ENCODE data around the gene CCDC60.

Gene CCDC60

DNA sequence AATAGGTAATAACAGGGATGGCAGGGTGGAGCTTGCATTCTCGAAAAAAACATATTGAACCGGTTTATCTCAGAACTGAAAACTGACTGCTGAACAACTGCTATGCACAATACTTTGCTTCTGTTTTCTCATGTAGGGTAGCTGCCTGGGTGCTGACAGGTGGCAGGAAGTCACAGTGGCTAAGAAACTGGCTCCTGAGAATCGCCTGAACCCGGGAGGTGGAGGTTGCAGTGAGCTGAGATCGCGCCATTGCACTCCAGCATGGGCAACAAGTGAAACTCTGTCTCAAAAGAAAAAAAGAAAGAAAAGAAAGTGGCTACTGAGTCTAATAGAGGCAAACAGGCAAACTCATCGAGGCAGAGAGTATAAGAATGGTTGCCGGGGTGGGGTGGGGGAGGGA lies 113.1 kb downstream of the CCDC60 start:
- DNase-seq (ENCODE audit: low spot score), result no peak

DNA sequence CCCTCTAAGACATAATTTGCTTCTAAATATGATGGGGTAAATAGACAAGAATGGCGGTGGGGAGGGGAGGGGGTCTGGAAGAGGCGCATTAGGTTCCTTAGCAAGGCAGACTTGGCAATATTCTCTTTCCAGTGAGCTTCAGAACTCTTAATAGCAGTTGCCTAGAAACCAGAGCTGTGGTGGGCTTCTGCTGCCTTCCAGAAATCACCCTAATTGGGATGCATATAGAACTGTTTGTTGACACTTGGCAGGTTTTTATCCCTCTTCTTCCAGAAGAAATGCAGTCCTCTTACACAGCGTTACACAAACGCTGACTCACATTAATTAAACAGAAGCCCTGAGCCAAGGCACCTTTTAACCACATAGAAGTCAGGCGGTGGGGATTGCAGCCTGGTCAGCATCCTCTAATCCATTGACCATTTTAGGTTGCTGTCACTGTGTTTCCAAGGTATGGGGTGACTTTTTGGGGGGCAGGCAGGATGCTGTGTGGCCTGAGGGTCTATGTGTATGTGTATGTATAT lies 114.1 kb downstream of the CCDC60 start:
- no peak for DNase-seq (ENCODE audit: low spot score)

DNA sequence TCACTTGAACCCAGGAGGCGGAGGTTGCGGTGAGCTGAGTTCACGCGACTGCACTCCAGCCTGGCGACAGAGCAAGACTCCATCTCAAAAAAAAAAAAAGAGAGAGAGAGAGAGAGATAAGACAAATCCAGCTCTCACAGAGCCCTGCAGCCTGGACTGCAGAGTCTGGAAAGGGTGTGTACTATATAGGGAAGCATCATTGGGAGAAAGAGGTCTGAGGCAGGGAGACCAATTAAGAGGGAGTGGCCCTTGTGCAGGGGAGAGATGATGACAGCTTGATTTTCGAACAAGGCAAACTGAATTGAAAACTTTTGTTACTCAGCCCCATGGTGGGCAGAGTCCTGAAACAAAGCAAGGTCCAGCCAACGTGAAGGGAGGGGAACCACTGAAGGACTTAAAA lies 116.2 kb downstream of the CCDC60 start:
- DNase-seq (ENCODE audit: low spot score), result no peak

DNA sequence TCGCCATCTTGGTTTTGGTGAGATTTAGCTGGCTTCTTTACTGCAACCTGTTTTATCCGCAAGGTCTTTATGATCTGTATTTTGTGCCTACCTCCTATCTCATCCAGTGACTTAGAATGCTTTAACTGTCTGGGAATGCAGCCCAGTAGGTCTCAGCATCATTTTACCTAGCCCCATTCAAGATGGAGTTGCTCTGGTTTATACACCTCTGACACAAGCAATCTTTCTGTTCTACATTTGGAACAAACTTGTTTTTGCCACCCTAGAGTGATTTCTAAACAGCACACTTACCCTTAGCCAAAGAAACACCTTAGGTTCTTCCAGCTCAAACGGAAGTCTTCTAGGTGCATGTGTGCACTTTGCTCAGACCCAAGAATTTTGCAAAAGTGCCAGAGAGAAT lies 122.3 kb downstream of the CCDC60 start:
- DNase-seq (ENCODE audit: low spot score), result no peak

DNA sequence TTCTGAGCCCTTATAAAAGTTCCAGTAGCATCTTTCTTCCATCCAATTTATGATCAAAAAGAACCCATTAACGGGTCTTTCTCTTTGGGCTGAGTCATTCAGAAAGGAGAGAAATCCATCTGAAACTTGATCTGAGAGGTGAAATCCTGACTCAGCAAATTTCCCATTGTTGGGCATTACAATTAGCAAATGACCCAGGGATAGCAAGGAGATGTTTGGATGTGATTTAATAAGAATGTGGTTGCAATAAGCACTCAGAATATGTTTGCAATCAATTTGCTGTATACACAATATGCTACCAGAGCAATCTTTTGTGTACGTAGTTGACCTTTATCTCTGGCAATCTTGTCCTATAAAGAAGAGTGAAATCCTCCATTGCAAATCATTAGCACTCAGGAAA lies 122.7 kb downstream of the CCDC60 start:
- DNase-seq (ENCODE audit: low spot score), result no peak

DNA sequence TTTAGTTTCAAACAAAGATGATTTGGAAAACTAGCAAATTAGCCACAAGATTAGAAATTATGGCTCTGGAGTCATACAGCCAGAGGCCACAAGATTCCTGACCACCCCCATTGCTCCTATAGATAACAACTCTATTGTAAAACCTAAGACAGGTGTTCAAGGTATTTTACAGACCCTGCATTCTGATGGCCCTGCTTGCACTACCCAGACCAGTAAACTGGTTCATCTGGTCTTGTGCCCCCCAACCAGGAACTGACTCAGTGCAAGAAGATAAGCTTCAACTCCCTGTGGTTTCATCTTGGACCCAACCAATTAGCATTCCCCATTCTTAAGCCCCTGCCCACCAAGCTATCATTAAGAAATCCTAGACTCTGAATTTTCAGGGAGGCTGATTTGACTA lies 125.0 kb downstream of the CCDC60 start:
- DNase-seq (ENCODE audit: low spot score), result no peak

DNA sequence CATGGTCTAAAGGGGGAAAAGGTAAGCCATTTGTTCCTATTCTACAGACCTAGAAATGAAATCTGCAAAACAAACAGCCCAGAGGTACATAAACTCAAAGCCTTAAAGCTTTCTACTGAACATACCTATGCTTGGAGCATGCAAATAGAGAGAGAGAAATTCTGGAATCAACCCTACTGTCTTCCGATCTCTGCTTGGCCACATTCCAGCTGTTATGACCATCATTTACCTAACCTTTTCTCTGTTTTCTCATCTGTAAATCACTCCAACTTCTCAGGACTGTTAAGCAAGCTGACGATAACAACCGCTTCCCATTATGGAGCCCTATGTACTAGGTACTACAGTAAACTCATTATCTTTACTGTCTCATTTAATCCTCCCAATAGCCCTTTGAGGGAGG lies 126.3 kb downstream of the CCDC60 start:
- no peak for DNase-seq (ENCODE audit: low spot score)

DNA sequence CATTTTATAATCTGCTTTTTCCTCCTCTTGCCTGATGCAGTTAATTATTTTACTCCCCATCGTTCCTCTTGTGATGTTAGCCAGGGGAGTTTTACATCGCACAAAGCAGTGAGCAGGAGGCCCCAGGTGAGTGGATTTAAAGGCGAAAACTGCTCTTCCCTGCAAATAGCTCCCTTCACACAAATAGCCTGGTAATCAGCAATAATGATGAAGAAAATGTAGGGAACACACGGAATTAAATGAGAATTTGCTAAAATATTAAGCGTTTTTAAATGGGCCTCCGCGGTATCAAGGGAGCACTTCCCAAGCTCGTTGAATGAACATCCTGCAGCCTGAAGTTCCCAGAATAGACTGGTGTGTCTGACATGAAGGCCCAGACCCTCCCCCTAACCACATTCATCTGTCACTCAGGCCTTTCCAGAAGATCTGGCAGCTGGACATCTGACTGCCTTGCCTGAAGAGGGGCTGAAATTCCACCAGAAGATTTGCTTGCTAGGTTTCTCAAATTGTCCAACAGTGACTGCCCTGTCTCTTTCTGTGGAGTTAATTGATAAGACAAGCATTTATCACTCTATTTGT lies 127.2 kb downstream of the CCDC60 start:
- no peak for DNase-seq (ENCODE audit: low spot score)

DNA sequence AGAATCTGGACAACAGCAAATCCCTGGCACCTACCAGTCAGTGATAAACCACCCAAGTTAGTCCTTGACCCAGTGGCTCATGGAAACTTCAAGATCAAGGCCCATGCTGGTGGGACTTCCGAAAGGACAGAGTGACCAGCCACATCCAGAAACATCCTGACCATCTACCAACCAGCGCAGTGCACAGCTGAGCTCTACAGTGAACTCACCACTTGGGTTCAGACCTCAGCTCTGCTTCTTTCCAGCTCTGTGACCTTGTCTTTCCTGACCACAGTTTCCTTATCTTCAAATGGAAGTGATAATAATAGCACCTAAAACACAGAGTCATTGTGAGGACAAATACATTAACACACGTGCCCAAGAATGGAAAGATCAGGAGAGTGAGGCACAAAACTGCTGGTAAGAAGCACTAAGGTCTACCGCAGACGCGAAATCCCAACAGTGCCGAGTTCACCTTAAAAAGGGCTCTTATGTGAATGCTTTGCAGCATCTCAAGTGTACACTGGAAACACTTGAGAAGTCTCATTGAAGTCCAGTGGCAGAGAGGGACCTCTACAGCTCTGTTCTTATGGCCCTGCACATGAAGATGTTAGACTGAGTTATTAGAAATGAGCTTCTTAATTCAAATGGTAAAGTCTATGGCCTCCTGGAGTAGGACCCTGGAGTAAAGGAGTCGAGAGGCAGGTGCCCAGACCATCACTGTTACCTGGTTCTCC lies 128.8 kb downstream of the CCDC60 start:
- no peak for DNase-seq (ENCODE audit: low spot score)

DNA sequence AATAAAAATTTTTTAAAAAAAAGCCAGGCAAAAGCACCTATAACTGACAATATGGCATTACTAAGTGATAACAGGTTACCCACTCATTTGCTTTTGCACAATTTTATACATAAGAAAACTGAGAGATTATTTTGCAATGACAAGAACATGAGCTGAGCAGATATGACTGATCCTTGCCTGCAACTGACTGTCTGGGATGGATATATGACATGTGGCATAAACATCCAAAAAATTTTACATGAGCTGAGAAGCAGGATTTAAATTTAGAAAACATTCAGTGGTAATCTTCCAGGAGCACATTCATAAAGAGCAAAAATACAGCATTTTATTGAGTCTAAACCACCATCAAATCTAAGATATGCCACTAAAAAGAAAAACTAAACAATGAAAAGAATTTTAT lies 133.8 kb downstream of the CCDC60 start:
- no peak for DNase-seq (ENCODE audit: low spot score)

DNA sequence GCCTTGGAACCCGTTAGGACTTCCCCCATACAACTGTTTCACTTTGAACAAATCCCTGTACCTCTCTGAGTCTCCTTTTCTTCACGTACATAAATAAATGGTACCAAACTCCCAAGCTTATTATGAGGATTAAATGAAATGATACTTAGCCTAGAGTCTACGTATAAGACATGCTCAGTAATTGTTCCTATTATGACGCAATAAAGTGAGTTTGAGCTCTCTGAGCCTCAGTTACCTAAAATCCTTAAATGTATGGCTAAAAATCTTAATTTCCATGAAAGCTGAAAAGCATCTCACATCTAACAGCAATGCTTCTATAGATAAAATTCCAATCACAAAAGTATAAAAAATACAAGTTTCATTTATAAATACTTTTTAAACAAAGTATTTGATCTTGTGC lies 141.1 kb downstream of the CCDC60 start:
- no peak for DNase-seq (ENCODE audit: low spot score)

DNA sequence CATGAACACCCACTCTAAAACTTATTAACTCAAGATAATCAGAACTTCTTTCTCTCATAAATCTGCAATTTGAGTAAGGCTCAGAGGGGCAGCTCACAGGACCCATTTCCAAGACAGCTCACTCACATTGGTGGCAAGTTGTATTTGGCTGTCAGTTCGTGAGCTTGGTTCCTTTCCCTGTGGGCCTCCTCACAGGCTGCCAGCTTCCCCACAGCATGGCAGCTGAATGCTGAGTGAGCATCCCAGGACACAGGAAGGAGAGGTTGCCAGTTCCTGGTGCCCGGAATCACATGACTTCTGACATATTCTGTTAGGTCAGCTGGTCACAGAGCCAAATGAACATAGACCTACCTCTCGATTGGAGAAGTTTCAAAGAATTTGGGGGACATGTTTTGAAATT lies 142.4 kb downstream of the CCDC60 start:
- DNase-seq (ENCODE audit: low spot score), result no peak

DNA sequence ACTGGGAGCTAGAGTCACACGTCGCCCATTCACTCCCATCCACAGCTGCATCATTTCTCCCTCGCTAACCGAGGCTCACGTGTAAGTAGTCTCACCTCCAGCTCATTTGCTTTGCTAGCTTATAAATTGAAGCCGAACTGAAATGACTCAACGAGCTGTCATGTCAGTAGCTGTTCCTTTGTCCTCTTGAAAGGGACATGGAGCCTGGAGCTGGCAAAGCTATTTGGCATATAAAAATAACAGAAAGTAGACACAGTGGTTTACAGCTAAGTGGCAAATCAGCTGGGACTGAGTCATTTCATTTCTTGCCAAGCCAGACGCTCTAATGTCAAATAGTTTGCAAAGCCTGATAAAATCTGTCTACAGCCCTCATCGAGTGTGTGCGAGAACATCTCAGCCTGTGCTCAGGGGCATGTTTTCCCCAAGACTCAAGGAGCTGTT lies 144.6 kb downstream of the CCDC60 start:
- no peak for DNase-seq (ENCODE audit: low spot score)

DNA sequence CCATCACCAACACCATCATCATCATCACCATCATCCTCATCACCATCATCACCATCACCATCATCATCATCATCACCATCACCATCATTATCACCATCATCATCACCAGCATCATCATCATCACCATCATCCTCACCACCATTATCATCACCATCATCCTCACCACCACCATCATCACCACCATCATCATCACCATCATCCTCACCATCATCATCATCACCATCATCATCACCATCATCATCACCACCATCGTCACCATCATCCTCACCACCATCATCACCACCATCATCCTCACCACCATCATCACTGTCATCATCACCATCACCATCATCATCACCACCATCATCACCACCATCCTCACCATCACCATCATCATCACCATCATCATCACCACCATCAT lies 146.0 kb downstream of the CCDC60 start:
- no peak for DNase-seq (ENCODE audit: low spot score)

DNA sequence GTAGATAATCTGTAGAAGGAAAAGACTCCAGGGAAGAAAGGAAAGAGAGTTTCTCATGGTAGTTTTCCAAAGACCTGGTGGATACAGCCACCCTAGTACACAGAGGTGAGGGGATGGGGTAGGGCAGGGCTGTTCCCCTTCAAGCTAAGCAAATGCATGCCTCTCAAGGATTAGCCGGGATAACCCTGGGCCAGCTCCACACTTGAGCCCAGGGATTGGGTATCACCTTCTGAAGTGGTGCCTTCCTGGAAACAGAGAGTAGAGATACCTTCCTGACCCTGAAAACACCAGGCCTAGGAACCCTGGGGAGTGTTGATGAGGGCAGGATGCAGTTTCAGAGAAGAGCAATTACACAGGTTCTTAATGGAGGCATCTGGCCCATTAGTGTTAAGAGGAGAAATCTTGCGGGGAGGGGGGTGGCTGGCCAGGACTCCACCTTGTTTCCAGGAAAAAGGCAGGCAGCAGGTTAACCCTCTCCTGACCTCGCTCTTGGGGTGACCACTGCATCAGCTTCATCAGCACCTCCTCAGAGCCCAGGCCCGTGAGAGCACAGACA lies 152.1 kb downstream of the CCDC60 start:
- no peak for DNase-seq (ENCODE audit: low spot score)

DNA sequence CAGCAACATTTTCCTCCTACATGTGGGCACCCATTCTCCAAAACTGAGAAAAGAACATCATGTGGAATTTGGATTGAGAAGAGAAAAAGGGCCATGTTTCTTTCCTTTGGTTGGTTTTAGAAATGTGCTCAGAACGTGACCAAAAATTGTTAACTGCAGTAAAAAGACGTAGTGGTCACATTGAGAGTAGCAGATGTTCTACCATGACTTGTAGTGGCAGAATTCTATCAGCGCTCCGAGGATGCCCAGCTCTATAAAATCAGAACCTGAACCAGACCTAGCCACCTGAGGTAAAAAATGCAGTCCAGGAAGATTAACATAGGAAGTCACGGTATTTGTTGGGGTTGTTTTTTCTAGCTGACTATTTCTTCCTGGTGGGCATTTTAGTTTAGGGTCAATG lies 157.3 kb downstream of the CCDC60 start:
- no peak for DNase-seq (ENCODE audit: low spot score)

DNA sequence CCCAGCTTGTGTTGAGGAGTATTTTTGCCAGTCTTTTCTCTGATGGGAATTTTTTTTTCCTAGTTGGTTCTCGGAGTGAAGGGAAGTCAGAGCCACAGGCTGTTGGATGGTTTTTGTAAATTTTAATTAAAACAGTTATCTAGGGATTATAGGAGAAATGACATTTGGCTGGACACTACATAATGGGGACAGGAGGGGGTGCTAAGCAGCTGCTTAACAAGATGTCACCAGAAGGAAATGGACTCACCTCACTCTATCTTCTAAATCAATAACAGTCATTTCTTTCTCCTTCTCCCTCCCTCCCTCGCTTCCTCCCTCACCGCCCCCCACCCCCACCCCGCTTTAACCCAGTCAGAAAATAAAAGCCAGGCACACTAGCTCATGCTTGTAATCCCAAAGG lies 165.7 kb downstream of the CCDC60 start:
- DNase-seq (ENCODE audit: low spot score), result no peak

DNA sequence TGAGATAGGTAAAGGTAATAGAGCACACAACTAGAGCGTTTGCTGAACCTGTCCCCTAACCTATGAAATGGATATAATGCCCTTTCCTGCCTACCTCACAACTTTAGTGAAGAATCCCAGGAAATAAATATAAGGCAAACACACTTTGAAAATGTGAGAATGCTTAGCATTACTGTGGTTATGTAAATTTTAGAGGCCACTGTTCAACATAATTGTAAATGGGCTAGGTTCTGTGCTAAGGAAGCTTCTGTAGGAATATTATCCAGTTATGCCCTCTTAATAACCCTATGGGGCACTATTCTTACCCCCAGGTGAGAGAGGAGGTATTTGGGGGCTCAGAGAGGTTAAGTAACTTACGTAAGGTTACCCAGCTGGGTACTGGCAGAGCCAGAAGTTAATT lies 166.5 kb downstream of the CCDC60 start:
- DNase-seq (ENCODE audit: low spot score), result no peak

DNA sequence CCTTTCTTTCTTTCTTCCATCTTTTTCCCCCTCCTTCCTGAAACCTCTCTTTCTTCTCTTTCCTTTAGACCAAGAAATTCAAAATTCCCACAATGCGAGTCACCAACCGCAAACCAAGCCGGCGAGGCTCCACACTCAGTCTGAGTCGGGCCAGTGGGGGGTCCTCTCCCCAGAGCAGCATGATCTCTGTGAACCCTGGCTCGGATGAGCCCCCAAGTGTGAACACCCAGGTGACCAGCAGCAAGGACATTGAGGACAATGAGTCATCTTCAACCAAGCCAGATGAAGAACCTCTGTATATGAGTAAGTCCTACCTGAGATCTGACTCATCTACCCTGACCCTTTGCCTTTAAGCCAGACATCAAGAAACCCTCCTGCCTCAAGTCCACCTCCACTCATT lies 170.5 kb downstream of the CCDC60 start:
- DNase-seq (ENCODE audit: low spot score), result no peak

DNA sequence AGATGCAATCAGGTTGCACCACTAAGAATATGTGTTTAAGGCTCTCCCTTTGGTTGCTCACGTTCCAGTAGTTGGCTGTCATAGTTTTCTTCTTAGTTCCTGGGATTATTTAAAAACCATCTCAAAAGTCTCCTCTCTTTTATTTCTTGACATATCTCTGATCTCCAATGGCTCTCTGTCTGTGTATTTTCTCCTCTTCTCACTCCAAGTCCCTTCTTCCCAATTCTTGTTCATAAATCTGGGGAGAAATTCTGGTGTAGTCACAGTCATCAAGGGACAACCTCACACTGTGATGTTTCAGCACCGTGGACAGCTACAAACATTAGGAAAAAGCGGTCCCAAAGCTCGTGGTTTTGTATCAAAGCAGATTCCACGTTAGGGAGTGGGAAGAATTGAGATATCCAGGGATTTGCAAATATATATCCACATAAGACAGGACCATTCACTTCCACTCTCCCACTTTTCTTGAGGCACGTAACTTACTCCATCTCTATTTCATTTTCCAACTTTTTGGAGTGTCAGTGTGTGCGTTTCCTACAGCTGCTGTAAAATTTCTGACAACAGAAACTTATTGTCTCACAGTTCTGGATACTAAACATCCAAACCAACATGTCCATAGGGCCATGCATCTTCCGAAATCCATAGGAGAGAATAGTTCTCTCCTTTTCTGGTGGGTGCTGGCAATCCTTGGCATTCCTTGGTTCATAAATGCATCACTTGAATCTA lies 178.4 kb downstream of the CCDC60 start:
- no peak for DNase-seq (ENCODE audit: low spot score)

DNA sequence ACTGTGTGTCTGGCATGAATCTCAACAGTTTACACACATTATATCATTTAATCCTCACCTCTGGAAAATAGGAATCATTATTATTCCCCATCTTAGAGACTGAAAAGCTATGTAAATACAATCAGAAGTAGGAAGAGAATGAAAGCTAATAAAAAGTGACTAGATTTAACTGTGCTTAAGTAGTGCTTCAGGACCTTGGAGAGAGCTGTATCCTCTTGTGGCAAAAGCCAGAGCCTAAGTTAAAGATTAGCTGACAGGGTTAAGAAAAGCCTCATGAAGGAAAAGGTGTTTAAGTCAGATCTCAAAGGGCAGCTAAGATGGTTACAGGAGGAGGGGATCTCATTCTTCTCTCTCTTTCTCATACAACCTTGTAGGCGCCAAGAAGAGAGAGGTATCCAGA lies 193.7 kb downstream of the CCDC60 start:
- no peak for DNase-seq (ENCODE audit: low spot score)

DNA sequence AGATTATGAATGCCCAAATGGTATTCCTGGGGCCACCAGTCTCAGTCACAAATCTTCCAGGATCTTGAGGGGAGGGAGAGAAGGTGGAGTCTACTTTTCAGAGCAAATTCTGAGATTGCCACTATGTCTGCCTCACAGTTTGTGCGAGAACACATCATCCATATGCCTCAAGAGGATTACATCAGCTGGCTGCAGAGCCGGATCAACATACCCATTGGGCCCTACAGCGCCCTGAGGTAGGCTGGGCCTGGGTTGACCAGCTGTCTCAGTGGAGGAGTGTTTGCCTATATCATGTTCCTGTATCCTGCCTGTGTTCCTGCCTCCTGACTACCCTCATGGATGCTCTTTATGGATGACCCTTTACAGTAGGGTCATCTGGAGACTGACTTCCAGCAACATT lies 205.9 kb downstream of the CCDC60 start:
- no peak for DNase-seq (ENCODE audit: low spot score)

Data from AG08395 (cell line).